Measurements from ENCODE around the gene EFCAB6.

The EFCAB6 gene

DNA sequence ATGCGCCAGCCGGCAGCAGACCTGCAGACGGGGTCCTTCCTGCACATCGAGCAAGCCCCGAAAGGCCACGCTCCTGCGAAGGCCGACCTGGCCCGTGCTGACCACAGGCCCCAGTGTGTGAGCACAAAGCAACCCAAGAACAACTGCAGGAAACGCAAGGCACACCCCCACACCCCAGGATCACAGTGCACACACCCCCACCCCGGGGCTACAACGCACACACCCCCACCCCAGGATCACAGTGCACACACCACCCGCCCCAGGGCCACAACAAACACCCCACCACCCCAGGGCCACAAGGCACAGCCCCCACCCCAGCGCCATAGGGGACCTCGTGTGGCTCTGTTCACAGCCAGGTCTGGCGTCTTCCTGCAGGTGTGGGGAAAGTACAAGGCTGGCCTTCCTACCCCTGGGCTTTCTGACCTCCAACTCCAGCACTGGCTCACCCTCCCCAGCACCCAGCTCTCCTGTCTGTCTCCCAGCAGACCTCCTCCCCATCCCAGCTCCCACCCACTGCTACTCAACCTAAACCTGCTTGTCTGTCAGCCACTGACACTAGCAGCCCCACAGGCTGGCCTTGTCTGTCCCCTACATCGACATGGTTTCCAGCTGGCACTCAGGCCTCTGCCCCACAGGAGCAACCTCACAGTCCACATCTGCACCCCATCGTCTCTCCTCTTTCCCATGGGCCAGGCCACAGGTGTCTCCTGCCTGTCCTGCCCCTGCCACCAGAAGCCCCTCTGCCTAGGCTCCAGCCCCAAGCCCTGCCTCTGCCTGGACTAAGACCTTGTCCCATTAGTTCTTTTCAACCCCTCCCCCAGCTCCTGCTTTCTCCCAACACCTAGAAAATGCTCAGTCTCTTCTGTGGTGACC, 20.5 kb upstream of the EFCAB6 start:
- Histone ChIP-seq H3K27me3 (ENCODE audit: control insufficient read depth, insufficient read depth, low read length) (peaks cover 3% of the 10 kb centered on the region), H3K4me3 (ENCODE audit: low read length) (no peak overlapping the region), H3K36me3 (ENCODE audit: control insufficient read depth, insufficient read depth, low read length) (no peaks in the 10 kb centered on the region), H3K9me3 (ENCODE audit: control insufficient read depth, low read length) (no peaks in the 10 kb centered on the region), H3K9ac (ENCODE audit: low read length) (no peak overlapping the region), H3K4me1 (ENCODE audit: control insufficient read depth, insufficient read depth, low read length) (no peaks in the 10 kb centered on the region)

GRCh38 chr22:43831561-43832392, 19.7 kb upstream of the EFCAB6 start:
- Histone ChIP-seq H3K9ac (ENCODE audit: low read length) (no peak overlapping the region), H3K36me3 (ENCODE audit: control insufficient read depth, insufficient read depth, low read length) (no peaks in the 10 kb centered on the region), H3K4me1 (ENCODE audit: control insufficient read depth, insufficient read depth, low read length) (no peaks in the 10 kb centered on the region), H3K27me3 (ENCODE audit: control insufficient read depth, insufficient read depth, low read length) (peaks cover 3% of the 10 kb centered on the region), H3K9me3 (ENCODE audit: control insufficient read depth, low read length) (no peaks in the 10 kb centered on the region), H3K4me3 (ENCODE audit: low read length) (no peak overlapping the region)

- Histone ChIP-seq H3K4me1 (ENCODE audit: control insufficient read depth, insufficient read depth, low read length) (no peaks in the 10 kb centered on the region), H3K9ac (ENCODE audit: low read length) (no peak overlapping the region), H3K4me3 (ENCODE audit: low read length) (no peak overlapping the region), H3K36me3 (ENCODE audit: control insufficient read depth, insufficient read depth, low read length) (no peaks in the 10 kb centered on the region), H3K9me3 (ENCODE audit: control insufficient read depth, low read length) (no peaks in the 10 kb centered on the region), H3K27me3 (ENCODE audit: control insufficient read depth, insufficient read depth, low read length) (peaks cover 3% of the 10 kb centered on the region)
These were observed 18.9 kb upstream of the EFCAB6 start for GRCh38 chr22:43830931-43831560.

GRCh38 chr22:43829904-43830851, 18.1 kb upstream of the EFCAB6 start:
- no peak overlapping the region for H3K4me3 ChIP-seq (ENCODE audit: low read length)
- H3K9me3 ChIP-seq (ENCODE audit: control insufficient read depth, low read length) = no peaks in the 10 kb centered on the region
- no peak overlapping the region for H3K9ac ChIP-seq (ENCODE audit: low read length)
- H3K27me3 ChIP-seq (ENCODE audit: control insufficient read depth, insufficient read depth, low read length) = no peaks in the 10 kb centered on the region
- no peaks in the 10 kb centered on the region for H3K36me3 ChIP-seq (ENCODE audit: control insufficient read depth, insufficient read depth, low read length)
- H3K4me1 ChIP-seq (ENCODE audit: control insufficient read depth, insufficient read depth, low read length) = no peaks in the 10 kb centered on the region

- Histone ChIP-seq H3K4me3 (ENCODE audit: low read length) (no peak overlapping the region), H3K9ac (ENCODE audit: low read length) (no peak overlapping the region), H3K9me3 (ENCODE audit: control insufficient read depth, low read length) (no peaks in the 10 kb centered on the region), H3K36me3 (ENCODE audit: control insufficient read depth, insufficient read depth, low read length) (no peaks in the 10 kb centered on the region), H3K4me1 (ENCODE audit: control insufficient read depth, insufficient read depth, low read length) (peaks cover 1% of the 10 kb centered on the region), H3K27me3 (ENCODE audit: control insufficient read depth, insufficient read depth, low read length) (no peaks in the 10 kb centered on the region)
These were observed 17.1 kb upstream of the EFCAB6 start for GRCh38 chr22:43828998-43829782.

- Histone ChIP-seq H3K9ac (ENCODE audit: low read length) (no peak overlapping the region), H3K36me3 (ENCODE audit: control insufficient read depth, insufficient read depth, low read length) (no peaks in the 10 kb centered on the region), H3K4me1 (ENCODE audit: control insufficient read depth, insufficient read depth, low read length) (peaks cover 7% of the 10 kb centered on the region), H3K27me3 (ENCODE audit: control insufficient read depth, insufficient read depth, low read length) (no peaks in the 10 kb centered on the region), H3K4me3 (ENCODE audit: low read length) (no peak overlapping the region), H3K9me3 (ENCODE audit: control insufficient read depth, low read length) (no peaks in the 10 kb centered on the region)
These were observed 16.6 kb upstream of the EFCAB6 start for GRCh38 chr22:43828725-43828997.

DNA sequence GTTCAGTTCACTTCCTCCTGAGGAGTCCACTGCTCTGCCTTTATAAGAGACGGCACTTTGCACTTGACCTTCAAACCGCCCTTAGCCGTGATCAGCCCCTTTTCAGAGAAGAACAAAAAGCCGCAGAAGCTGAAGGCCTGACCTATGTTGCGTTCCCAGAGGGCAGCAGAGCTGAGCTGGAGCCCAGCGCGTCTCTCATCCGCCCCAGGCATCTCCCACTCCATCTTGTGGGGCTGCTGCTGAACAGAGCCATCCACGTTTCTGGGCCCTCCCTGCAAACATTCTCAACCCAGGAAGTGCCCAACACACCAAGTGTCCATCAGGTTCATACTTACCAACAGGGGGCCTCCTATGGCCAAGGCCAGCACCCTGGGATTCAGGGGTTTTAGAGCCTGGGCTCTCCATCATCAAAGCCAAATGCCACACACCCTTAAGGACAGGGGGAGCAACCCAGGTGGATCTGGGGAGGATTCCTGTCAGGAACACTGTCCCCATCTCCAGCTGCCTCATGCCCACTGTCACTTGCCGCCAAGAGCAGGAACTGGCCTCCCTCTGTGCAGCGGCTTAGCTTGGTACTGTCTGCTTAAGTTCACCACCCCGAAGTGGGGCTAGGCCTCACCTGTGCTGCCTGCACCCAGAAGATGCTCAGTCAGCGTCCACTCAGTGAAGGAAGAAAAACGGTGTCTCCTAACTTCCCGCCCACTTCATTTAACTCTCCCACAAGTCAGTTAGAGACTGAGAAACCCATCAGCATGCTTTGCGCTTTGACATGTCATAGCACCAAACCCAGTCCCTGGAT, 16.0 kb upstream of the EFCAB6 start:
- no peak overlapping the region for H3K4me3 ChIP-seq (ENCODE audit: low read length)
- H3K27me3 ChIP-seq (ENCODE audit: control insufficient read depth, insufficient read depth, low read length) = no peaks in the 10 kb centered on the region
- peaks cover 12% of the 10 kb centered on the region for H3K4me1 ChIP-seq (ENCODE audit: control insufficient read depth, insufficient read depth, low read length)
- no peak overlapping the region for H3K9ac ChIP-seq (ENCODE audit: low read length)
- no peaks in the 10 kb centered on the region for H3K36me3 ChIP-seq (ENCODE audit: control insufficient read depth, insufficient read depth, low read length)
- no peaks in the 10 kb centered on the region for H3K9me3 ChIP-seq (ENCODE audit: control insufficient read depth, low read length)

- H3K9ac ChIP-seq (ENCODE audit: low read length) = no peak overlapping the region
- no peak overlapping the region for H3K4me3 ChIP-seq (ENCODE audit: low read length)
- no peaks in the 10 kb centered on the region for H3K27me3 ChIP-seq (ENCODE audit: control insufficient read depth, insufficient read depth, low read length)
- H3K36me3 ChIP-seq (ENCODE audit: control insufficient read depth, insufficient read depth, low read length) = no peaks in the 10 kb centered on the region
- H3K9me3 ChIP-seq (ENCODE audit: control insufficient read depth, low read length) = no peaks in the 10 kb centered on the region
- H3K4me1 ChIP-seq (ENCODE audit: control insufficient read depth, insufficient read depth, low read length) = peaks cover 17% of the 10 kb centered on the region
These were observed 15.1 kb upstream of the EFCAB6 start for GRCh38 chr22:43827003-43827735.

DNA sequence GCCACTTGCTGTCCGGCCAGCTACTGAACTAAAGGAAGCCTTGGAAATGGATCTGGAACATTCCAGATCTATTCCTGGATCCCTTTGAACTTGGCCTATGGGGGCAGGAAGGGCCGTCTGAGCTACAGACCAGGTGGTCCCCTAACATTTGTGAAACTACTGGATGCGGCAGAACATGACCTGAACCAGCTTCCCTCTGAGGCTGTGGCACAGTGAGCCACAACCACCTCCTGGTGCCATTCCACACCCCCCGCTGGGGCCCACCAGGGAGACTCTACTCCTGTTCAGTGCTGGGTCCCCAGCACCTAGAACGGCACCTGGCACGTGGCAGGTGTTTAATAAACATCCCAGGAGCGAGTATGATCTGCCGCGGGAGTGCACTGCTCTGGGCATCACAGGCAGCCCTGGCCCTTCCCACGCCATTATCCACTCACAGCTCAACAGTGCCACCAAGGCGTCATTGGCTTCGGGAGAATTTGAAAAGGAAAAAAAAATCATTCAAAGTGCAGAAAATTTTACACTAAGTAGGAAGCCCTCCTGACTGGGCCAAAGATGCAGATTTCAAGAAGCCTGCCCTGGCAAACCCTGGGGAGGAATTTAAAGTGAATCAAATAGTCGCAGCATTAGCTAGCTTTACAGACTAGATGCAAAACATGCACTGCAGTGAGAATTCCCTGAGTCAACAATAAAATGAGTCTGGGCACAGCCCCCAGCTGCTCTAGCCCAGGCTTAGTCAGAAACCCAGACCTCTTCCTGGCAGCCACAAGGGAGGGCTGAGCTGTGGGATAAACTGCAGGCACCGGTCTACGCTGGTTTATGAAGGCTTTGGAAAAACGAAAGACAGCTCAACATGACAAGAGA, 14.3 kb upstream of the EFCAB6 start:
- Histone ChIP-seq H3K27me3 (ENCODE audit: control insufficient read depth, insufficient read depth, low read length) (no peaks in the 10 kb centered on the region), H3K36me3 (ENCODE audit: control insufficient read depth, insufficient read depth, low read length) (no peaks in the 10 kb centered on the region), H3K9me3 (ENCODE audit: control insufficient read depth, low read length) (no peaks in the 10 kb centered on the region), H3K4me3 (ENCODE audit: low read length) (no peak overlapping the region), H3K9ac (ENCODE audit: low read length) (no peak overlapping the region), H3K4me1 (ENCODE audit: control insufficient read depth, insufficient read depth, low read length) (peaks cover 19% of the 10 kb centered on the region)
